ENCODE results near the gene EVA1A. TPM values are rescaled to one million over a fixed set of nuclear protein-coding genes. Genes with fewer than 3 reads are reported as not detected.
A peak's percentile ranks its signal among the peaks of the same experiment; 100 is the strongest.

Gene EVA1A
- total and polyA plus RNA-seq, 4 donors = 30.1 to 102 (median 43.5) TPM

DNA sequence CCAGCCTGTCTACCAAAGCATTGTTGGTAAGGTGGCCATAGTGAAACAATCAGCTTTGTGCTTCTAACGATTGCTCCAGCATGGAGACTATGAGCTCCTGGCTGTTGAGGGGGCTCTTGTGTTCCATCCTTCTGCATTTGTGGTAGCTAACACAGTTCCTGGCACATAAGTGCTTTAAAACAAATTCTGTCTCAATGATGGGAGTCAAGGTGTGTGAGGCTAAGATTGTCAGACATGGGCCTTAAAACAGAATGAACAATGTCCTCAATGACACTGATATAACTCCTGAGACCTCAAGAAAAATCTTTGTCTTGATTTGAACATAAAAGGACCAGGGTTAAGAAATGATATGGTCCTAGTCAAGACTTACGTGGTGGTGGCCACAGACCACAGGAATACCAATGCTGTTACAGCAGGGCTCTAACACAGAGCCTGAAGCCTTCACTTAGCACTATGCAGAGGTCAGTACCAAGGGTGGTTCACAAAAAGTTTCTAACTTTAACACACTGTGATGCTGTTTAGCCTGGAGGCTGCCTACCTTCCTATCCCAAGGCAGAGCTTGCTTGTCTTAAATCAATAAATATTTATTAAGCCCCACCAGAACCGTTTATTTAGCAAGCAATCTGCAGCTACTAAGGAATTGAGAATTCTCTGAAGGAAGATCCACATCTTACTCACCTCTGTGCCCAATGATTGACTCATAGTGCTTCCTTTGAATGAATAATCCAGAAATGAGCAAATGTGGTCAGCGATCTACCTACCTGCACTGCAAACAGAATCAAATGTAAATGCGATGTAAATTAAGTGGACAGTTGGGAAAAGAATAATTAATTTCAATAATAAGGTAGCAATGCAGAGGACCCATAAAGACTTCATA, 35.1 kb downstream of the EVA1A start:
- 86 to 91% methylated on average over 5 of the region's 5 CpGs for WGBS, 2 donors
- TF ChIP-seq CTCF (IDR thresholded peaks at IDR 0.05; ENCODE audit: control extremely low read depth, extremely low read depth) = no peak
- no peak overlapping the region for H3K27ac ChIP-seq (ENCODE audit: low read depth in 1 of 2, low read length in 1 of 2)
- no peaks in the 10 kb centered on the region for H3K9me3 ChIP-seq (ENCODE audit: control insufficient read depth in 4 of 4, insufficient read depth in 3 of 4, low read length in 3 of 4)
- no peak overlapping the region for H3K4me3 ChIP-seq
- ATAC-seq (ENCODE audit: insufficient read depth, low FRiP score) (no peak), DNase-seq (no peak)
- no peaks in the 10 kb centered on the region for H3K27me3 ChIP-seq (ENCODE audit: control insufficient read depth in 3 of 3, insufficient read depth in 3 of 3, low read length in 2 of 3)
- peaks cover 0 to 3% (median 0%) of the 10 kb centered on the region in 5 donors for H3K4me1 ChIP-seq (ENCODE audit: control insufficient read depth in 5 of 5, insufficient read depth in 5 of 5, low read length in 5 of 5)
- no peak overlapping the region for H3K9ac ChIP-seq (ENCODE audit: insufficient read depth in 1 of 2, low read length in 2 of 2)
- no peaks in the 10 kb centered on the region for H3K36me3 ChIP-seq (ENCODE audit: control insufficient read depth in 4 of 4, insufficient read depth in 4 of 4, low read length in 4 of 4)

GRCh38 chr2:75524276-75524911, 36.3 kb downstream of the EVA1A start:
- Histone ChIP-seq H3K27me3 (ENCODE audit: control insufficient read depth in 3 of 3, insufficient read depth in 3 of 3, low read length in 2 of 3) (no peaks in the 10 kb centered on the region), H3K9me3 (ENCODE audit: control insufficient read depth in 4 of 4, insufficient read depth in 3 of 4, low read length in 3 of 4) (no peaks in the 10 kb centered on the region), H3K36me3 (ENCODE audit: control insufficient read depth in 4 of 4, insufficient read depth in 4 of 4, low read length in 4 of 4) (peaks cover 0 to 2% (median 0%) of the 10 kb centered on the region in 4 donors), H3K27ac (ENCODE audit: low read depth in 1 of 2, low read length in 1 of 2) (no peak overlapping the region), H3K4me1 (ENCODE audit: control insufficient read depth in 5 of 5, insufficient read depth in 5 of 5, low read length in 5 of 5) (peaks cover 0 to 3% (median 0%) of the 10 kb centered on the region in 5 donors), H3K9ac (ENCODE audit: insufficient read depth in 1 of 2, low read length in 2 of 2) (no peak overlapping the region), H3K4me3 (no peak overlapping the region)
- WGBS, 2 donors = 83 to 93% methylated on average over 2 of the region's 2 CpGs
- DNase-seq (no peak), ATAC-seq (ENCODE audit: insufficient read depth, low FRiP score) (no peak)
- TF ChIP-seq CTCF (IDR thresholded peaks at IDR 0.05; ENCODE audit: control extremely low read depth, extremely low read depth) = no peak

DNA sequence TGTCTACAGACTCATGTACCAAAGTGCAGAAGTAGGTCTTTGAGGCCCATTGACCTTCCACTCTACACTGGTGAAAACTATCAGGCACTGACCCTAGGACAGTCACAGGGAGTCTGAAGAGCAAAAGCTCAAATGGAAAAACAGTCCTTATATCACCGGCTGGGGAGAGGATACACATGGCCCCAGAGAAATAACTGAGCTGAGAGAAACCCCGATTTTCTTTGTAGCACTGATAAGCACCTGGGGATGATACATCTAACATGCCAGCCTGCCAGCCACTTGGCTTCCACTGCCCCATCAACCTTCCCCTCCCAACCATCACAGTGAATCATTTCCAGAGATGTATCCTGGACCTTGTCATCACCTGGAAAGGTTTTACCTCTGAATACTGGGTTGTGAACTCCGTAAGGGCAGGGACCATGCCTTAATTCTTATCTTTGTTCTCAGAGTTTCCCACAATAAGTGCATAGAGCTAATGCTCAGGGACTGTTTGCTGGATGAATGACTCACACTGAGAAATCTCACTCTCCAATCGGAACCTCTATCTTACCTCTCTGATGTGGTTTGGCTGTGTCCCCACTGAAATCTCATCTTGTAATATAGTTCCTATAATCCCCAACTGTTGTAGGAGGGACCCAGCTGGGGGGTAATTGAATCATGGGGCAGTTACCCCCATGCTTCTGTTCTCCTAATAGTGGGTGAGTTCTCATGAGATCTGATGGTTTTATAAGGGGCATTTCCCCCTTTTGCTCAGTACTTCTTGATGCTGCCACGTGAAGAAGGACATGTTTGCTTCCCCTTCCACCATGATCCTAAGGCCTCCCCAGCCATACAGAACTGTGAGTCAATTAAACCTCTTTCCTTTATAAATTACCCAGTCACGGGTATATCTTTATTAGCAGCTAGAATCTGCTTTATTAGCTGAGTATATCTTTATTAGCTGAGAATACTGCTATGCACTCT, 37.1 kb downstream of the EVA1A start:
- no peak for TF ChIP-seq CTCF (IDR thresholded peaks at IDR 0.05; ENCODE audit: control extremely low read depth, extremely low read depth)
- Histone ChIP-seq H3K27ac (ENCODE audit: low read depth in 1 of 2, low read length in 1 of 2) (no peak overlapping the region), H3K36me3 (ENCODE audit: control insufficient read depth in 4 of 4, insufficient read depth in 4 of 4, low read length in 4 of 4) (peaks cover 0 to 2% (median 0%) of the 10 kb centered on the region in 4 donors), H3K27me3 (ENCODE audit: control insufficient read depth in 3 of 3, insufficient read depth in 3 of 3, low read length in 2 of 3) (no peaks in the 10 kb centered on the region), H3K9me3 (ENCODE audit: control insufficient read depth in 4 of 4, insufficient read depth in 3 of 4, low read length in 3 of 4) (no peaks in the 10 kb centered on the region), H3K9ac (ENCODE audit: insufficient read depth in 1 of 2, low read length in 2 of 2) (no peak overlapping the region), H3K4me1 (ENCODE audit: control insufficient read depth in 5 of 5, insufficient read depth in 5 of 5, low read length in 5 of 5) (peaks cover 0 to 2% (median 0%) of the 10 kb centered on the region in 5 donors), H3K4me3 (no peak overlapping the region)
- ATAC-seq (ENCODE audit: insufficient read depth, low FRiP score) (peak; percentile 78), DNase-seq (no peak)
- WGBS, 2 donors = 73 to 84% methylated on average over 6 of the region's 6 CpGs
